ENCODE results near the gene TAOK1.

The TAOK1 gene

DNA sequence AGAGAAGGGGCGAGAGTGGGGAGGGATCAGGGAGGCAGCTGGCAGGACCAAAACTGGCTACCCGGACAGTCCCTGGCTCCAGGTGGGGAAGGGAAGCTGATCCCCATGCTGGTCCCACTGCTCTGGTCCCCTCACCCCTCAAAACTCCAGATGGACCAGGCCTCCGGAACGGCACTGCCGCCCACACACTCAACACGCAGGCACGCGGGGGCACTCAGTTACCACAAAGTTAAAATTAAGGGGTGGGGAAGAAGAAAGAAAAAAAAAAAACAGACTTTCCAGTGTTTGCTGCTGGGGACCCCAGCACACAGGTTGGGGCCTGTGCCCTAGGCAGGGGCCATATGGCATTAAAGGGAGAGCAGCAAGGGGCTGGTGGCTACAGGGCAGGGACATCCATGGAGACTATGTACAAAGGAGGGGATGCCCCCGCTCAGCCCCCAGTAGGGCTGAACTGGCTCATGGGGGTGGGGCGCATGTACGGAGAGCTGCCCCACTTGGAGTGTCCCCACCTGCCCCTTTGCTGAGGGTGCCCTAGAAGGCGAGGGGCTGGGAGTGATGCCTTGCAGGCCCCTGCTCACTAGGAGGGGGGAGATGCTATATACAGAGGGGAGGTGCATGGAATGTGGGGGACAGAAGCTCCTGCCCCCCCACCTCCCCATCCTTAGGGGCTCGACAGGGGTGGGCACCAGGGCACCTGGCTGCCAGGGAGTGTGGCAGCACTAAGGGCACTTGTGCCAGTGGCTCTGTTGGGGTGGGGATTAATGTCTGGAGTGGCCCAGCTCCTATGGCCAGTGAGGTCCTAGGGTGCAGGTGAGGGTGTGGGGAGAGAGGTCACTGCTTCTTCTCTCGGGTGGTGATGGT, 183.9 kb downstream of the TAOK1 start (continued):
- TF ChIP-seq KLF10 (tag by site-specific recombination; IDR thresholded peaks at IDR 0.05) = no peak
- TF ChIP-seq ZNF621 (tag by site-specific recombination; IDR thresholded peaks at IDR 0.05) = no peak
- no peak for TF ChIP-seq MZF1 (tag by site-specific recombination; IDR thresholded peaks at IDR 0.05; ENCODE audit: borderline replicate concordance)
- TF ChIP-seq ZXDB (tag by site-specific recombination; IDR thresholded peaks at IDR 0.05) = no peak
- no peak for TF ChIP-seq ZNF19 (tag by site-specific recombination; IDR thresholded peaks at IDR 0.05; ENCODE audit: low read depth)
- TF ChIP-seq ZNF571 (tag by site-specific recombination; IDR thresholded peaks at IDR 0.05) = no peak

- ChIA-PET CTCF (interaction anchor here (0.6 to 1.0 kb wide), 5 partner anchors 65 to 285 kb away, joined by 3 to 6 read pairs (median 3); no protein-coding TSS in a partner anchor), POLR2A (interaction anchor here (0.5 to 2.7 kb wide), 6 partner anchors 10 to 268 kb away, joined by 3 to 11 read pairs (median 4); partner anchors contain the start of gene ANKRD13B)
- H3K4me1 ChIP-seq (ENCODE audit: control insufficient read depth, insufficient read depth, low read length) = no peaks in the 10 kb centered on the region
- H3K4me3 ChIP-seq (ENCODE audit: low read depth, low read length) = no peak overlapping the region
- H3K9me3 ChIP-seq (ENCODE audit: control insufficient read depth, insufficient read depth, low read depth, low read length) = no peaks in the 10 kb centered on the region
- peaks cover 9 to 91% of the 10 kb centered on the region in 2 experiments for H3K36me3 ChIP-seq (ENCODE audit: control insufficient read depth in 2 of 2, insufficient read depth in 1 of 2, low read length in 2 of 2)
- TF ChIP-seq ZIC2 (tag by site-specific recombination; IDR thresholded peaks at IDR 0.05) (peak; percentile 49), BCL11A (tag by site-specific recombination; IDR thresholded peaks at IDR 0.05; ENCODE audit: low read depth) (no peak)
- H3K27ac ChIP-seq (ENCODE audit: extremely low read depth, low read depth, low read length) = no peak overlapping the region
These were observed 184.8 kb downstream of the TAOK1 start for GRCh38 chr17:29574732-29575510.

DNA sequence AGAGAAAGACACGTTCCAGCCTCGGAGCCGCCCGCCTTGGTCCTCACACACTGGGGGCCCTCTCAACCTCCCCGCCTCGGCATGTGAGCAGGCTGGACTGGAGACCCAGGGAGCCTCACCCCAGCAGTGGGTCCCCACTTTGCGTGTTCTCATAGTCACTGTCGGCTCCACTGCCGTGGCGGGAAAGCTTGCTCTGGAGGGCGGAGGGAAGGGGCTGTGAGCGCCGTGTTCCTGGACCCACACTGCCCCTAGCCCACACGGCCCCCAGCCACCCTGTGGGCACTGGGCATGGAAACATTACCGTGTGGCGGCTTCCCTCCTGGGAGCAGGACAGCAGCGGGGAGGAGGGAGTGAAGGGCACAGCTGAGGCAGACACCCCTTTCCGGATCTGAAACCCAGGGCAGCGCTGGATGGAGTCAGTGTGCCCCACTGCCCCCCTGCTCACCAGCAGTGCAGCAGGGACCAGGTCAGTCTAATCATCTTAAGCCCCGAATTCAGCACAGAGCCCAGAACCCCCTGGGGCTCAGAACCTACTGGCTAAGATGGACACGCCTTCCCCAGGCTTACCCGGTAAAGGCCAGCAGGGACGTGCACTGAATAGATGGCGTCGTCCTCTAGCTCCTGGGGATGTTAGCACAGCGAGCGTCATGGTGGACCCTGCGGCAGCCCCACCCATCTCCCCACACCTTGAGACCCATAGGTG, 185.5 kb downstream of the TAOK1 start:
- Histone ChIP-seq H3K9me3 (ENCODE audit: control insufficient read depth, insufficient read depth, low read depth, low read length) (no peaks in the 10 kb centered on the region), H3K27ac (ENCODE audit: extremely low read depth, low read depth, low read length) (no peak overlapping the region), H3K4me1 (ENCODE audit: control insufficient read depth, insufficient read depth, low read length) (no peaks in the 10 kb centered on the region), H3K36me3 (ENCODE audit: control insufficient read depth in 2 of 2, insufficient read depth in 1 of 2, low read length in 2 of 2) (peaks cover 9 to 95% of the 10 kb centered on the region in 2 experiments), H3K4me3 (ENCODE audit: low read depth, low read length) (no peak overlapping the region)
- CTCF ChIA-PET = interaction anchor here (1.3 kb wide), 1 partner anchor 206 kb away, joined by 4 read pairs; no protein-coding TSS in a partner anchor
- POLR2A ChIA-PET = interaction anchor here (0.5 to 2.7 kb wide), 4 partner anchors 13 to 269 kb away, joined by 3 to 11 read pairs (median 5); partner anchors contain the start of gene ANKRD13B
- no peak for TF ChIP-seq ZNF341 (tag by site-specific recombination; IDR thresholded peaks at IDR 0.05; ENCODE audit: low read depth)
- TF ChIP-seq, protein P1, sequence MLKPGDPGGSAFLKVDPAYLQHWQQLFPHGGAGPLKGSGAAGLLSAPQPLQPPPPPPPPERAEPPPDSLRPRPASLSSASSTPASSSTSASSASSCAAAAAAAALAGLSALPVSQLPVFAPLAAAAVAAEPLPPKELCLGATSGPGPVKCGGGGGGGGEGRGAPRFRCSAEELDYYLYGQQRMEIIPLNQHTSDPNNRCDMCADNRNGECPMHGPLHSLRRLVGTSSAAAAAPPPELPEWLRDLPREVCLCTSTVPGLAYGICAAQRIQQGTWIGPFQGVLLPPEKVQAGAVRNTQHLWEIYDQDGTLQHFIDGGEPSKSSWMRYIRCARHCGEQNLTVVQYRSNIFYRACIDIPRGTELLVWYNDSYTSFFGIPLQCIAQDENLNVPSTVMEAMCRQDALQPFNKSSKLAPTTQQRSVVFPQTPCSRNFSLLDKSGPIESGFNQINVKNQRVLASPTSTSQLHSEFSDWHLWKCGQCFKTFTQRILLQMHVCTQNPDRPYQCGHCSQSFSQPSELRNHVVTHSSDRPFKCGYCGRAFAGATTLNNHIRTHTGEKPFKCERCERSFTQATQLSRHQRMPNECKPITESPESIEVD (tag by site-specific recombination; IDR thresholded peaks at IDR 0.05) = no peak
- TF ChIP-seq, protein P2, sequence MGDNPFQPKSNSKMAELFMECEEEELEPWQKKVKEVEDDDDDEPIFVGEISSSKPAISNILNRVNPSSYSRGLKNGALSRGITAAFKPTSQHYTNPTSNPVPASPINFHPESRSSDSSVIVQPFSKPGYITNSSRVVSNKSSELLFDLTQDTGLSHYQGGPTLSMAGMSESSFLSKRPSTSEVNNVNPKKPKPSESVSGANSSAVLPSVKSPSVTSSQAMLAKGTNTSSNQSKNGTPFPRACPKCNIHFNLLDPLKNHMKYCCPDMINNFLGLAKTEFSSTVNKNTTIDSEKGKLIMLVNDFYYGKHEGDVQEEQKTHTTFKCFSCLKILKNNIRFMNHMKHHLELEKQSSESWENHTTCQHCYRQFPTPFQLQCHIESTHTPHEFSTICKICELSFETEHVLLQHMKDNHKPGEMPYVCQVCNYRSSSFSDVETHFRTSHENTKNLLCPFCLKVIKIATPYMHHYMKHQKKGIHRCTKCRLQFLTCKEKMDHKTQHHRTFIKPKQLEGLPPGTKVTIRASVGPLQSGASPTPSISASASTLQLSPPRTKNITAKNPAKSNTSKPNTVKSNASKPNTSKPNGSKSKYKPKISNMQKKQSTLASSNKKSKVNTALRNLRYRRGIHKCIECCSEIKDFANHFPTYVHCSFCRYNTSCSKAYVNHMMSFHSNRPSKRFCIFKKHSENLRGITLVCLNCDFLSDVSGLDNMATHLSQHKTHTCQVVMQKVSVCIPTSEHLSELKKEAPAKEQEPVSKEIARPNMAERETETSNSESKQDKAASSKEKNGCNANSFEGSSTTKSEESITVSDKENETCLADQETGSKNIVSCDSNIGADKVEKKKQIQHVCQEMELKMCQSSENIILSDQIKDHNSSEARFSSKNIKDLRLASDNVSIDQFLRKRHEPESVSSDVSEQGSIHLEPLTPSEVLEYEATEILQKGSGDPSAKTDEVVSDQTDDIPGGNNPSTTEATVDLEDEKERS (tag by site-specific recombination; IDR thresholded peaks at IDR 0.05) = no peak
- no peak for TF ChIP-seq ZNF621 (tag by site-specific recombination; IDR thresholded peaks at IDR 0.05)
- no peak for TF ChIP-seq ZNF169 (tag by site-specific recombination; IDR thresholded peaks at IDR 0.05)
- no peak for TF ChIP-seq ZNF16 (tag by site-specific recombination; IDR thresholded peaks at IDR 0.05; ENCODE audit: low read depth)
- TF ChIP-seq ZNF701 (tag by site-specific recombination; IDR thresholded peaks at IDR 0.05) = no peak
- TF ChIP-seq ZNF585B (tag by site-specific recombination; IDR thresholded peaks at IDR 0.05) = no peak
- TF ChIP-seq ZNF791 (tag by site-specific recombination; IDR thresholded peaks at IDR 0.05) = no peak
- no peak for TF ChIP-seq ZFP3 (tag by site-specific recombination; IDR thresholded peaks at IDR 0.05; ENCODE audit: low read depth)
- no peak for TF ChIP-seq ZNF558 (tag by site-specific recombination; IDR thresholded peaks at IDR 0.05)
- no peak for TF ChIP-seq ZNF19 (tag by site-specific recombination; IDR thresholded peaks at IDR 0.05; ENCODE audit: low read depth)
- no peak for TF ChIP-seq ZNF76 (tag by site-specific recombination; IDR thresholded peaks at IDR 0.05; ENCODE audit: borderline replicate concordance, low read depth)

Data from HEK293 (cell line).